ENCODE measurements around the gene TEP1. TPM values are rescaled to one million over a fixed set of nuclear protein-coding genes. Genes with fewer than 3 reads are reported as not detected.
"Not testable (repeated sequence)": the region's sequence is repeated elsewhere in the genome, so short reads cannot be mapped to it uniquely, and the experiment has no call there.

Gene TEP1
- total RNA-seq, 1 donor = 17.3 TPM

DNA sequence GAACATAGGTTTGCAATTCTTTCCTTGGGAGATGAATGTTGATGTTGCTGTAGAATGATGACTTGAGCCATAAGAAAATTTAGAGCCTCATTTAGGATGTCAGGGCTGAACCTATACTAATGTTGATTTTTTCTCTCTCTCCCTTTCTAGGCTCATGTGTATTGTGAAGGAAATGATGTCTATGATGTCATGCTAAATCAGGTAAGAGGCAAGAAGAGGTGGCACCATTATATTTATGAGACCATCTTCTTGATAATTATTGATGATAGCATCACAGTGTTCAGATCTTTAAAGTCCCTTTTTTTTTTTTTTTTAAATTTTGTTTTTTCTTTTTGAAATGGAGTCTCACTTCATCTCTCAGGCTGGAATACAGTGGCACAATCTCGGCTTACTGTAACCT, 66.6 kb downstream of the TEP1 start:
- H3K9me3 ChIP-seq (ENCODE audit: low read depth, low read length) = no peaks in the 10 kb centered on the region

DNA sequence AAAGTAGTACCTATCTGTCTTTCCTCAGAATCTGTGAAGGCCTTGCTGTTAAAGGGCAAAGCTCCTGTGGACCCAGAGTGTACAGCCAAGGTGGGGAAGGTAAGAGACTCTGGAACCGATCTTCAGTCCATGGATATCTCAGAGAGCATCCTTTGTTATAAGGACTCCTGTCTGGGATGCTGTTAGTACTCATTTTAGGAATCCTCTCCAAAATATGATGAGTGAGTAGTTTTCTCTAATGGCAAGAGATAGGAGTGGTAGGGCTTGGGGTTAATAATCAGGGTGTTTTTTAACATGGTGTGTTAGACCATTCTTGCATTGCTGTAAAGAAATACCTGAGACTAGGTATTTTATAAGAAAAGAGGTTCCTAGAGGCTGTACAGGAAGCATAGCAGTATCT, 67.9 kb downstream of the TEP1 start:
- H3K9me3 ChIP-seq (ENCODE audit: low read depth, low read length) = no peaks in the 10 kb centered on the region
- H3K4me1 ChIP-seq (ENCODE audit: insufficient read depth, low read length) = peaks cover 11% of the 10 kb centered on the region
- no peaks in the 10 kb centered on the region for H3K27me3 ChIP-seq (ENCODE audit: insufficient read depth, low read length)
- no peak overlapping the region for H3K4me3 ChIP-seq (ENCODE audit: low read length)

More for the DNA sequence above, 66.6 kb downstream of the TEP1 start:
- Histone ChIP-seq H3K4me3 (ENCODE audit: low read length) (no peak overlapping the region), H3K4me1 (ENCODE audit: insufficient read depth, low read length) (peaks cover 11% of the 10 kb centered on the region), H3K27me3 (ENCODE audit: insufficient read depth, low read length) (no peaks in the 10 kb centered on the region)

DNA sequence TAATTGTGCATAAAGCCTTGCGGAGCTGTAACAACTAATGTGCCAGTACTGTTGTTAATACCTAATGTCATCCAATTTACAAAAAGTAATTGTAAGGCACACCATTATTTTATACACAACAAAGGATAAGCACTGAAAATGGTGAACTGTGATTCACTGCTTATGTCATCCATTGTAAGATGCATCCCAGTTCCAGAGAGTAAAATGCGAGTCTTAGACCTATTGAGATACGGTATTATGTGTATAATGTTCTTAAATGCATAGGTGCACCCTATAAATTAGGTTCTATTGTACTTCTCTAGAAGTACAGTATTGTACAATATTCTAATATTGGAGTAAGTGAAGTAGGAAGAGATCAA, 69.5 kb downstream of the TEP1 start:
- Histone ChIP-seq H3K4me3 (ENCODE audit: low read length) (peak overlapping the region; percentile 92), H3K4me1 (ENCODE audit: insufficient read depth, low read length) (peaks cover 11% of the 10 kb centered on the region), H3K27me3 (ENCODE audit: insufficient read depth, low read length) (no peaks in the 10 kb centered on the region), H3K9me3 (ENCODE audit: low read depth, low read length) (no peaks in the 10 kb centered on the region)

DNA sequence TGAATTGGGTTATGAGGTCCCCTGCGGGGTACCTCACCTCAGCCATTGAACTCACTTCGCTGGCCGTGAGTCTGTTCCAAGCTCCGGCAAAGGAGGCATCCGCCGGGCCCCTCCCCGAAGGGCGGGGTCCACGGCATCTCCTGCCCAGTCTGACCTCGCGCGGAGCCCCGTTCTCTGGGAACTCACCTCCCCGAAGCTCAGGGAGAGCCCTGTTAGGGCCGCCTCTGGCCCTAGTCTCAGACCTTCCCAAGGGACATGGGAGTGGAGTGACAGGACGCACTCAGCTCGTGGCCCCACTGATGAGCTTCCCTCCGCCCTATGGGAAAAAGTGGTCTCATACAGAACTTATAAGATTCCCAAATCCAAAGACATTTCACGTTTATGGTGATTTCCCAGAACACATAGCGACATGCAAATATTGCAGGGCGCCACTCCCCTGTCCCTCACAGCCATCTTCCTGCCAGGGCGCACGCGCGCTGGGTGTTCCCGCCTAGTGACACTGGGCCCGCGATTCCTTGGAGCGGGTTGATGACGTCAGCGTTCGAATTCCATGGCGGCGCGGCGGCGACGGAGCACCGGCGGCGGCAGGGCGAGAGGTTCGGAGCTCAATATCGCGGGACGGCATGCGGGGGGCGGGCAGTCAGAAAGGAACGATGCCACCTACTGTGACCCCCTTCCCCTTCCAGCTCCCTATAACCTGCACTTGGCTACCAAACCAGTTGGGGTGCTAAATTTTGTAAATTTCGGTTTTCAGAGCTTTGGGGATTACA, 70.0 kb downstream of the TEP1 start, which contains the start of gene PARP2:
TSS of gene PARP2 (plus strand) at position 544 of the 770 bp plus-strand sequence. CDS start at position 551, 7 bp downstream.
- peaks cover 11% of the 10 kb centered on the region for H3K4me1 ChIP-seq (ENCODE audit: insufficient read depth, low read length)
- no peaks in the 10 kb centered on the region for H3K9me3 ChIP-seq (ENCODE audit: low read depth, low read length)
- no peaks in the 10 kb centered on the region for H3K27me3 ChIP-seq (ENCODE audit: insufficient read depth, low read length)
- peak within 1 kb of the TSS; percentile 92 for H3K4me3 ChIP-seq (ENCODE audit: low read length)

DNA sequence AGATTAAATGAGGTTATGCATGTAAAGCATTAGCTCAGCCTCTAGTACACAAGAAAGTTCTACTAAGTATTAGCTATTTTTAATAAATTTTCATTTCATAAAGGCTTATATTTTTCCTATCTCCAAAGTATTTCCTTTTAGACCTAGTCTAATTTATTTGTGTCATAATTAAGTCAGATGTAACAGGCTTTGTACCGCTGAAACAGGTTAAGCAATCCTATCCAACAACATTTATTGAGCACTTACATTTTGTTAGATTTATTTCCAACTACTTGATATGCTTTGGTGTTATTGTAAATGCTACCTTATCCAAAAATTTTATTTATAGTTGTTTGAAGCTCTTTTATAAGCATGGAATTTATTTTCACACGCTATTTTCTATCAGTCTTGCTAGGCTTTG, 71.7 kb downstream of the TEP1 start:
- Histone ChIP-seq H3K27me3 (ENCODE audit: insufficient read depth, low read length) (no peaks in the 10 kb centered on the region), H3K4me1 (ENCODE audit: insufficient read depth, low read length) (peaks cover 11% of the 10 kb centered on the region), H3K9me3 (ENCODE audit: low read depth, low read length) (no peaks in the 10 kb centered on the region), H3K4me3 (ENCODE audit: low read length) (no peak overlapping the region)

DNA sequence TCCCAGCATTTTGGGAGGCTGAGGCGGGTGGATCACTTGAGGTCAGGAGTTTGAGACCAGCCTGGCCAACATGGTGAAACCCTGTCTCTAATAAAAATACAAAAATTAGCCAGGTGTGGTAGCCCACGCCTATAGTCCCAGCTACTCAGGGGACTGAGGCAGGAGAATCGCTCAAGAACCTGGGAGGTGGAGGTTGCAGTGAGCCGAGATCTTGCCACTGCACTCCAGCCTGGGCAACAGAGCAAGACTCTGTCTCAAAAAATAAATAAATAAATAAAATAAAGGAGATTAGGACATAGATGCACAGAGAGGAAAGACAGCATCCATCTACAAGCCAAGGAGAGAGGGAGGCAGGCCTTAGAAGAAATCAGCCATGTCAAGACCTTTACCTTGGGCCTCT, 72.3 kb downstream of the TEP1 start:
- H3K9me3 ChIP-seq (ENCODE audit: low read depth, low read length); H3K4me3 ChIP-seq (ENCODE audit: low read length); H3K27me3 ChIP-seq (ENCODE audit: insufficient read depth, low read length): not testable (repeated sequence)
- H3K4me1 ChIP-seq (ENCODE audit: insufficient read depth, low read length) = peaks cover 11% of the 10 kb centered on the region

DNA sequence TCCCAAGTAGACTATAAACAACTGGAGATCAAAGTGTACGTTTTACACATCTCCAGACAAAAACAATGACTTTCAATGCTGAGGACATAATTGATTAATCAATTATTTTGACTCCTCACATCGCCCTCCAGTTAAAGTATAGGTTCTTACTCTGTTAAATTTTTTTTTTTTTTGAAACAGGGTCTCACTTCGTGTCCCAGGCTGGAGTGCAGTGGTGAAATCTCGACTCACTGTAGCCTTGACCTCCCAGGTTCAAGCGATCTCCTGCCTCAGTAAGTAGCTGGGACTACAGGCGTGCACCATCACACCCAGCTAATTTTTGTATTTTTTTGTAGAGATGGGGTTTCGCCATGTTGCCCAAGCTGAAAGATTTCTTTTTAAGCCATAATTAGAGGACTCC, 79.3 kb downstream of the TEP1 start:
- peaks cover 15% of the 10 kb centered on the region for H3K4me1 ChIP-seq (ENCODE audit: insufficient read depth, low read length)
- H3K4me3 ChIP-seq (ENCODE audit: low read length) = no peak overlapping the region
- no peaks in the 10 kb centered on the region for H3K9me3 ChIP-seq (ENCODE audit: low read depth, low read length)
- H3K27me3 ChIP-seq (ENCODE audit: insufficient read depth, low read length) = no peaks in the 10 kb centered on the region

DNA sequence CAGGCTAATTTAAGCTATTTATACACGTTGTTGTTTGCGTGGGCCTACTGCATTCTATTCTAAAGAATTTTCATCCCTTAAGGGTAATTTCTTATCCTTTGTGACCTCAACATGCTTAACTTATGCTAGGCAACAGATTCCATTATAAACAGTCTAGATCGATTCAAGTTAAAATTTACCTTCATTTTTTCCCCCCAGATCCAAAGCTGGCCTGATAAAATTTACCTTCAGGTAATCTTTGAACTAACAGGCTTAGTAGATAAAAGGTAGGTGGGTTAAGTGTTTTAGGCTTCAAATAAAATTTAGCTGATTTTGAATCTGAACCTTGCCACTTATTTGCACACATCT, 79.8 kb downstream of the TEP1 start:
- Histone ChIP-seq H3K9me3 (ENCODE audit: low read depth, low read length) (no peaks in the 10 kb centered on the region), H3K4me3 (ENCODE audit: low read length) (peak overlapping the region; percentile 64)

DNA sequence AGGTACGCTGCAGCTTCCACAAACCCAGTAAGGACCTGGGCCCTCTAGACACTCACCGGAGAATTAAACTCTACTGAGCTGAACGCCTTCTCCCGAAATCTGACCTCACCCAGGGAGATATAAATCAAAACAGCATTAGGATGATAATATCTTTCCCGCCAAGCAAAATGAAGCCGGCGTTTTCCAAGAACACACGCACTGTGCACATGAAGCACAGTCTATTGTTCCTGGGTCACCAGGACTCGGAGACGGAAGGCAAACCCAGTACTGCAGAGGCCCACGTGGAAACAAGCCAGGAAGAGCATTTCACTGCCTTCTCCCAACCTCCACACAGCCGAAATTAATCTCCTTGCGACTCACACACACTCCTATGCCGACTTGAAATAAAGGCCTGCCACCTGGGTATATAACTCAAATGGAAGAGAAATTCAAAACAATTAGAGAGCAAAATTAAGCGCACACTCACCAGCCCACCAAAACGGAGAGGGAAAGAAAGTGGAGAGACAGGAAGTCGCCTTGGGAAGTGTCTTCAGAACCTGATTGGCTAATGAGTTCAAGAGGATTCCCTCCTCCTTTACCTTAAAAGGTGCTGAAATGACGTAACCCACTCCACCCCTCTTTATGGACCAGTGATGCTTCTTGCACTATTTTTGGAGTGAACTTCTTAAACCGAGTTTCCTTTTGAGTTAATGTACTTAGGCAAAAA, 80.4 kb downstream of the TEP1 start, which contains the start of gene CCNB1IP1:
TSS of gene CCNB1IP1 (minus strand) at position 492 of the 706 bp plus-strand sequence. CDS start 16,756 bp downstream, outside the sequence.
- Histone ChIP-seq H3K4me1 (ENCODE audit: insufficient read depth, low read length) (peaks cover 15% of the 10 kb centered on the region), H3K9me3 (ENCODE audit: low read depth, low read length) (no peaks in the 10 kb centered on the region), H3K4me3 (ENCODE audit: low read length) (peak within 1 kb of the TSS; percentile 64), H3K27me3 (ENCODE audit: insufficient read depth, low read length) (no peaks in the 10 kb centered on the region)

More for the DNA sequence above, 79.8 kb downstream of the TEP1 start:
- H3K4me1 ChIP-seq (ENCODE audit: insufficient read depth, low read length) = peaks cover 15% of the 10 kb centered on the region
- H3K27me3 ChIP-seq (ENCODE audit: insufficient read depth, low read length) = no peaks in the 10 kb centered on the region

DNA sequence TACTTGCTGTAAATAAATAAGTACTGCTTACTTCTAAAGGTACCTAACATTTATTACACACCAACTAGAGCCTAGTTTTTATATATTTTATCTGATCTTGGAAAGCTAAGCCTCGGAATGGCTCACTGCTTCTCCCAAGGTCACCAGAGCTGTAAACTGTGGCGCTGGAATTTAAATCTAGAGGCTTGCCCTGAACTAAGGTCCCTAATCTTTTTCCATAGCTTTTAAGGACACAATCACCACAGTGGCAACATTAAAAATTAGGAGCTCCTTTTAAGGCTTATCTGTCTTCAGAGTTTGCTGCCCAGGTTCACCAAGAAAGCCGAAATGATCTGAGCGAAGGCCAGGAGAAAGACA, 80.9 kb downstream of the TEP1 start:
- Histone ChIP-seq H3K4me1 (ENCODE audit: insufficient read depth, low read length) (peaks cover 15% of the 10 kb centered on the region), H3K27me3 (ENCODE audit: insufficient read depth, low read length) (no peaks in the 10 kb centered on the region), H3K9me3 (ENCODE audit: low read depth, low read length) (no peaks in the 10 kb centered on the region), H3K4me3 (ENCODE audit: low read length) (peak overlapping the region; percentile 64)

DNA sequence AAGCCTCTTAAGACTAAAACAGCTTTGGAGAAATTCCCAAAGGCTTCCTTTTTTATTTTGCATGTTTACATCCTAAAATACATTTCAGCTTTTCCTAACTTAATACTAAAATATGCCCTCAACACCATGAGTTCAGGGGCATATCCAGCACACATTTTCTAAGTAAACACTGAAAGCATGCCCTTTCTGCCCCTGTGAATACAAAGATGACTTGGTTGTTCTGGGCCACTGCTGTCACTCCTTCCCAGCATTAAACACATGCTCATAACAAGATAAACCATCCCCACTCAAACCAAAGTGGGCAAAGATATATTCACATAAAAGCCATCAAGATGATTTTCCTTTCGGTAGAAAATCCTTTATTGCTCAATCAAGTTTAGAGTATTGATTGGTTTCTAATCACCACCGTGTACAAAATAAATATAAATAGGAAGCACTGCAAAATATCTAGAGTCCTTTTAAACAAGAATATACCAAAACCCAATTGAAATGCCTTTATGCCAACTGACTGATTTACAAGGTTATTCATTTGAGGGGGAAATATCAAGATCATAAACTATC, 82.2 kb downstream of the TEP1 start:
- H3K27me3 ChIP-seq (ENCODE audit: insufficient read depth, low read length) = no peaks in the 10 kb centered on the region
- no peak overlapping the region for H3K4me3 ChIP-seq (ENCODE audit: low read length)
- H3K9me3 ChIP-seq (ENCODE audit: low read depth, low read length) = no peaks in the 10 kb centered on the region
- peaks cover 15% of the 10 kb centered on the region for H3K4me1 ChIP-seq (ENCODE audit: insufficient read depth, low read length)

DNA sequence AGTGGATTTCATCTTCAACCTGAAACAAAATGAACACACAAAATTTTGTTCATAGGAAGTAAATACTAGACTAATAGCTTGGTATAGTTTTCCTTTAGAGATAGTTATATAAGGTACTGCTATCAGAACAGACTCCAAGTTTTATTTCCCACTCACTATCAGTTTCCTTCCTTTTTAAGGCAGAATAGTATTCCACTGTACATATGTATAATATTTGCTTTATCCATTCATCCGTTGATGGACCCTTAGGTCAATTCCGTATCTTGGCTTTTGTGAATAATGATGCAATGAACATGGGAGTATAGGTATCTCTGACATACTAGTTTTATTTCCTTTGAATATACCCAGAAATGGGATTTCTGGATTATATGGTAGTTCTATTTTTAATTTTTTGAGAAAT, 83.9 kb downstream of the TEP1 start:
- H3K27me3 ChIP-seq (ENCODE audit: insufficient read depth, low read length) = no peaks in the 10 kb centered on the region
- no peak overlapping the region for H3K4me3 ChIP-seq (ENCODE audit: low read length)
- peaks cover 15% of the 10 kb centered on the region for H3K4me1 ChIP-seq (ENCODE audit: insufficient read depth, low read length)
- no peaks in the 10 kb centered on the region for H3K9me3 ChIP-seq (ENCODE audit: low read depth, low read length)

DNA sequence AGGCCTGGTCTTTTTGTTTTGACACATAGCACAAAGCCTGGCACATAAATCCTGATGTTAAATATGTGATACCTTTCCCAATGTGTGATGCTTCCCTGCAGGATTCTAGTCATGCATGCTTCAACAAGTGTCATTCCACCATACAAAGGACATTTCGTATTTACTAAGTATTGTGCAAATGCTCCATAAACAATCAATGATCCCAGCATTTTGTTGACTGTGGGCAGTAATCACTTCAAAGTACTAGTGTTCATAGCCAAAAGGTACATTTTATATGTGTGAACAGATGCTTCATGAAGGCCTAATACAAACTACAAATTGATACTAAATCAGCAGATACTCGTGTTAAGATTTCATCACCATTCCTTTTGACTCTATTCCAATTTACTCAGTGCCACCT, 84.6 kb downstream of the TEP1 start:
- H3K9me3 ChIP-seq (ENCODE audit: low read depth, low read length) = no peaks in the 10 kb centered on the region
- peaks cover 15% of the 10 kb centered on the region for H3K4me1 ChIP-seq (ENCODE audit: insufficient read depth, low read length)
- no peak overlapping the region for H3K4me3 ChIP-seq (ENCODE audit: low read length)
- no peaks in the 10 kb centered on the region for H3K27me3 ChIP-seq (ENCODE audit: insufficient read depth, low read length)

DNA sequence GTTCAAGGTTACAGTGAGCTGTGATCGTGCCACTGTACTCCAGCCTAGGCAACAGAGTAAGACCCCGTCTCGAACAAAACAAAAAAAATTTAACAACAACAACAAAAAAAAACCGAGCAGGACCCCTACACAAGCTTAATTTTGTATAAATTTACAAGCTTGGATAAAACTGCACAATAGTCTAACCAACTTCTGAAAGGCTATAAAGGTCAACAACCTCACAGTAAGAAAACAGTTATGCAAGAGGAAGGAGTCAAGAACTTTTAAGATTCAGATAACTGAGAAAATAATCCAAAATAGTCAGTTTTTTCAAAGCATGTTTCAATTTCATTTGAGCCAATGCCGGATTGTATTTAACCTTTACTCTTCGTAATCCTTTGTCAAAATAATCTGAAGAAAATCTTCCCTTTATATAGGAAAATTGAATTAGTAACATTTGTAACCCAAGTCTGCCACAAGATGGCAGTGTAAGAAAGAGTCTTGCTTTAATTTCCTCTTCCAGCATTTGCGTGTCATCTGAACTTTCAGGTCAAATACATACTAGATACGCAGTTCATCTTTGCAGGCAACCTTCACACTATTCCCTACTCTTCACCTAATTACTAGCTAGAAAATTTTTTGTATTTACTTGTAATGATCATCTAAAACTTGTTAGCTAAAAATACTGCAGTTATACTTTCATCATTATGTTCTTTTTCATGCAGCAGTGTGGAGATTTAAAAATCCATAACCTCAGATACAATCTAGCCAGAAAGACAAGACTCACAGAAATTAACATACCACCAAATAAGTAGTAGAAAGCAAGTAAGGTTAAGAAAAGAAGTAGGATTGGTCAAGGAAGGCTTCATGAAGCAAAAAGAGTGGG, 86.1 kb downstream of the TEP1 start:
- no peak overlapping the region for H3K4me3 ChIP-seq (ENCODE audit: low read length)
- H3K4me1 ChIP-seq (ENCODE audit: insufficient read depth, low read length) = no peaks in the 10 kb centered on the region
- H3K27me3 ChIP-seq (ENCODE audit: insufficient read depth, low read length) = no peaks in the 10 kb centered on the region
- H3K9me3 ChIP-seq (ENCODE audit: low read depth, low read length) = no peaks in the 10 kb centered on the region

DNA sequence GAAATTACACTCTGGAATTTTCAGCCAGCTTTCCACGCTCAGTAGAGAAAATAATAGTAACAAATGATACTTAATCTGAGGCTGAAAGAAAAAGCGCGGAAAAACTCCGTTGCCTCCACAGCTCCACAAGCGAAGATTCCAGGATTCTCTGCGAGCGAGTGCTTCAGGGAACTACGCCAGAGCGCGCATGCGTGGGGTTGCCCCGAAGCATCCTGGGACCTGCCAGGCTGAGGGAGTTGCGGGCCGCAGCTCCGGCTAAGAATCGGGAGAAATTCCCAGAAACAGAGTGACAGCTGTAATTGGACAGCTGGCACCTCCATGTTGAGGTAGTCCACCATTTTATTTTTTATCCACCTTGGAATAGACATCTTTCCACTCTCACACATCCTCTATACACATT, 95.6 kb downstream of the TEP1 start:
- no peaks in the 10 kb centered on the region for H3K27me3 ChIP-seq (ENCODE audit: insufficient read depth, low read length)
- no peaks in the 10 kb centered on the region for H3K9me3 ChIP-seq (ENCODE audit: low read depth, low read length)
- no peak overlapping the region for H3K4me3 ChIP-seq (ENCODE audit: low read length)
- no peaks in the 10 kb centered on the region for H3K4me1 ChIP-seq (ENCODE audit: insufficient read depth, low read length)

Data from mononuclear cell (primary cell).